SK-N-SH treated with all-trans-retinoic acid at 6 μM for 48 hours (cell line): ENCODE measurements around the gene INTS3.

Source experiments
- ATAC-seq: fragments of 200-7000 bp; cut with Tn5 transposase; 3 replicates; pipeline ENCODE4 v1.9.1; 2020; ENCODE audit warnings: mild to moderate bottlenecking, moderate library complexity
- ARNTL ChIP-seq: fragments of 450-650 bp; formaldehyde crosslinking; IDR thresholded peaks from 2 replicates; pipeline ENCODE4 v1.5.0; 2020; ENCODE audit warnings: low read depth, mild to moderate bottlenecking, moderate library complexity, borderline replicate concordance
- BACH2 ChIP-seq: fragments of 250-450 bp; sonication (Bioruptor Pico); IDR thresholded peaks from 2 replicates; pipeline ENCODE4 v1.9.0; 2021; ENCODE audit warnings: mild to moderate bottlenecking, borderline replicate concordance
- CREB5 ChIP-seq: fragments of 250-450 bp; sonication (Bioruptor Pico); IDR thresholded peaks from 2 replicates; pipeline ENCODE4 v1.5.1; 2020; ENCODE audit warnings: low read depth, mild to moderate bottlenecking, moderate library complexity
- ESRRG ChIP-seq: fragments of 250-450 bp; sonication (Bioruptor Pico); IDR thresholded peaks from 2 replicates; pipeline ENCODE4 v1.6.1; 2021; ENCODE audit warnings: mild to moderate bottlenecking
- GLIS3 ChIP-seq: fragments of 250-450 bp; sonication (Bioruptor Pico); IDR thresholded peaks from 2 replicates; pipeline ENCODE4 v1.5.0; 2020; ENCODE audit warnings: mild to moderate bottlenecking, moderate library complexity
- PATZ1 ChIP-seq: fragments of 250-450 bp; sonication (Bioruptor Pico); IDR thresholded peaks from 2 replicates; pipeline ENCODE4 v1.8.0; 2020; ENCODE audit warnings: mild to moderate bottlenecking, moderate library complexity, borderline replicate concordance
- POU6F1 ChIP-seq: fragments of 250-450 bp; sonication (Bioruptor Pico); IDR thresholded peaks from 2 replicates; pipeline ENCODE4 v1.8.0; 2021; ENCODE audit warnings: low read depth, mild to moderate bottlenecking, moderate library complexity, borderline replicate concordance
- PPARA ChIP-seq: fragments of 250-450 bp; sonication (Bioruptor Pico); IDR thresholded peaks from 2 replicates; pipeline ENCODE4 v1.5.0; 2020; ENCODE audit warnings: mild to moderate bottlenecking, borderline replicate concordance
- RARB ChIP-seq: fragments of 250-450 bp; sonication (Bioruptor Pico); IDR thresholded peaks from 2 replicates; pipeline ENCODE4 v1.8.0; 2021; ENCODE audit warnings: mild to moderate bottlenecking, moderate library complexity
- SNAI2 ChIP-seq: fragments of 250-450 bp; sonication (Bioruptor Pico); IDR thresholded peaks from 2 replicates; pipeline ENCODE4 v1.5.0; 2020; ENCODE audit warnings: mild to moderate bottlenecking, moderate library complexity
- TCF4 ChIP-seq: fragments of 250-450 bp; sonication (Bioruptor Pico); IDR thresholded peaks from 2 replicates; pipeline ENCODE4 v1.8.0; 2021; ENCODE audit warnings: mild to moderate bottlenecking, moderate library complexity, borderline replicate concordance
- TOX ChIP-seq: fragments of 250-450 bp; sonication (Bioruptor Pico); IDR thresholded peaks from 2 replicates; pipeline ENCODE4 v1.8.0; 2021; ENCODE audit warnings: mild to moderate bottlenecking, moderate library complexity, borderline replicate concordance
- ZC3H10 ChIP-seq: fragments of 250-450 bp; sonication (Bioruptor Pico); IDR thresholded peaks from 2 replicates; pipeline ENCODE4 v1.5.1; 2021; ENCODE audit warnings: mild to moderate bottlenecking, moderate library complexity
- ZFP3 ChIP-seq: fragments of 250-450 bp; sonication (Bioruptor Pico); IDR thresholded peaks from 2 replicates; pipeline ENCODE4 v1.5.0; 2020; ENCODE audit warnings: mild to moderate bottlenecking, moderate library complexity
- ZNF565 ChIP-seq: fragments of 450-650 bp; formaldehyde crosslinking; conservative IDR thresholded peaks from 2 replicates; pipeline ENCODE4 v1.5.0; 2020; ENCODE audit warnings: low read depth, mild to moderate bottlenecking, moderate library complexity
- ZNF70 ChIP-seq: fragments of 450-650 bp; formaldehyde crosslinking; IDR thresholded peaks from 2 replicates; pipeline ENCODE4 v1.5.0; 2020; ENCODE audit warnings: mild to moderate bottlenecking, moderate library complexity
- ZNF8 ChIP-seq: fragments of 450-650 bp; formaldehyde crosslinking; IDR thresholded peaks from 2 replicates; pipeline ENCODE4 v1.5.0; 2020; ENCODE audit warnings: mild to moderate bottlenecking, moderate library complexity
- TF ChIP-seq, protein P1 (sequence below): fragments of 250-450 bp; sonication (Bioruptor Pico); IDR thresholded peaks from 2 replicates; pipeline ENCODE4 v1.5.1; 2021; ENCODE audit warnings: mild to moderate bottlenecking, moderate library complexity

INTS3 gene

DNA sequence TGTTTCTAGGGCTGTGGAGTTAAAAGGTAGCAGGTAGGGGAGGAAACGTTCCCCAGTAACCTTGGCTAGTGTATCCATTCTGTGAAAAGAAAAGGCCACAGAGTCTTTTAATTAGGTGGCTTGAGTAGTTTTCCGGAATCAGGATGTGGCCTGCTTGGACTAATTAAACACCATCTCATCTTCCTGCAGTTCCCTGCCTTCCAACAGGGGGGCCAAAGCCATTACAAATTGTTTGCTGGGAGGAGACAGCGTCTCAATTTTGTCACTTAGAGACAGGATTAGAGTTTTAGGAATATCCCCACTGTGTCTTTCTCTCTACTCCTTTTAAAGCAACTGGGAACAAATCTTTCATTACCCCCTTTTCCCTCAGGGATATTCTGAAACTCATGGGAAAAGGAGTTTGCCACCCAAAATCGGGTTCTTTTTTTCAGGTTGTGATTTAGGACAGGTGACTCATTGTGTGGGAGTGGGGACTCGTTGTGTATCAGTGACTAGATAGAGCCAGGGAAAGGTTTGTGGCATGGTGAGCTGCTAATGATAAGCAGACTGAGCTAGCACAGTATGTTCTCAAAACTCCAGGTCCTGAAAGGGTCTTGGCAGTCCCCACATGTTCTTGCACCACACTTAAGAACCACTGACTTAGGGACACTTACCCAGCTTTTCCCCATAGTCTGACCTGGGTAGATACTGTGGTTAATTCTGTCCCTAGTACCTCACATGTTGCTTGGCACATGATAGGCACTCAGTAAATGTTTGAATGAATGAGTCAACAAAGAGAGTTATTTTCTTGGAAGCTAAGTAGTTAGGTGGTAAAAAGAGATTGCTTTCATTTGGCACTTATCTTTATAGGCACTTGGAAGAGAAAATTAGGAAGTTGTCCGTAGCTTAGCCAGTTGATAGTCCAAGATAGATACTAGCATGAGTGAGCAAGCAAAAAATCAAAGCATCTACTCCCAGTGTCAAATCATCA lies 22.5 kb downstream of the INTS3 start:
- ATAC-seq, result no peak
- TF ChIP-seq ZNF70 (CRISPR knock-in tag) (no peak), PATZ1 (CRISPR knock-in tag) (no peak), TCF4 (CRISPR knock-in tag) (no peak), PPARA (CRISPR knock-in tag) (no peak), ZFP3 (CRISPR knock-in tag) (no peak), GLIS3 (CRISPR knock-in tag) (no peak), TOX (no peak), CREB5 (CRISPR knock-in tag) (no peak), POU6F1 (CRISPR knock-in tag) (no peak), ZNF565 (CRISPR knock-in tag) (no peak)

GRCh38 chr1:153752072-153752471 lies 24.2 kb downstream of the INTS3 start:
- no peak for ATAC-seq
- TF ChIP-seq ZC3H10 (CRISPR knock-in tag), result no peak
- TF ChIP-seq ZNF8 (CRISPR knock-in tag), result no peak
- no peak for TF ChIP-seq ARNTL (CRISPR knock-in tag)
- no peak for TF ChIP-seq TOX
- no peak for TF ChIP-seq PPARA (CRISPR knock-in tag)
- no peak for TF ChIP-seq ESRRG (CRISPR knock-in tag)
- no peak for TF ChIP-seq BACH2 (CRISPR knock-in tag)
- no peak for TF ChIP-seq SNAI2 (CRISPR knock-in tag)
- TF ChIP-seq POU6F1 (CRISPR knock-in tag), result no peak
- TF ChIP-seq RARB (CRISPR knock-in tag), result no peak
- TF ChIP-seq GLIS3 (CRISPR knock-in tag), result no peak
- TF ChIP-seq CREB5 (CRISPR knock-in tag), result no peak
- no peak for TF ChIP-seq ZNF565 (CRISPR knock-in tag)
- no peak for TF ChIP-seq TCF4 (CRISPR knock-in tag)
- TF ChIP-seq PATZ1 (CRISPR knock-in tag), result no peak
- TF ChIP-seq ZFP3 (CRISPR knock-in tag), result no peak
- TF ChIP-seq, protein P1, sequence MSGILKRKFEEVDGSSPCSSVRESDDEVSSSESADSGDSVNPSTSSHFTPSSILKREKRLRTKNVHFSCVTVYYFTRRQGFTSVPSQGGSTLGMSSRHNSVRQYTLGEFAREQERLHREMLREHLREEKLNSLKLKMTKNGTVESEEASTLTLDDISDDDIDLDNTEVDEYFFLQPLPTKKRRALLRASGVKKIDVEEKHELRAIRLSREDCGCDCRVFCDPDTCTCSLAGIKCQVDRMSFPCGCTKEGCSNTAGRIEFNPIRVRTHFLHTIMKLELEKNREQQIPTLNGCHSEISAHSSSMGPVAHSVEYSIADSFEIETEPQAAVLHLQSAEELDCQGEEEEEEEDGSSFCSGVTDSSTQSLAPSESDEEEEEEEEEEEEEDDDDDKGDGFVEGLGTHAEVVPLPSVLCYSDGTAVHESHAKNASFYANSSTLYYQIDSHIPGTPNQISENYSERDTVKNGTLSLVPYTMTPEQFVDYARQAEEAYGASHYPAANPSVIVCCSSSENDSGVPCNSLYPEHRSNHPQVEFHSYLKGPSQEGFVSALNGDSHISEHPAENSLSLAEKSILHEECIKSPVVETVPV (CRISPR knock-in tag), result no peak
- TF ChIP-seq ZNF70 (CRISPR knock-in tag), result no peak
